ENCODE results near the gene CPXM2. TPM values are rescaled to one million over a fixed set of nuclear protein-coding genes. Genes with fewer than 3 reads are reported as not detected.

CPXM2 gene
- total RNA-seq, 1 donor from 2014 or later, result 0.33 TPM

DNA sequence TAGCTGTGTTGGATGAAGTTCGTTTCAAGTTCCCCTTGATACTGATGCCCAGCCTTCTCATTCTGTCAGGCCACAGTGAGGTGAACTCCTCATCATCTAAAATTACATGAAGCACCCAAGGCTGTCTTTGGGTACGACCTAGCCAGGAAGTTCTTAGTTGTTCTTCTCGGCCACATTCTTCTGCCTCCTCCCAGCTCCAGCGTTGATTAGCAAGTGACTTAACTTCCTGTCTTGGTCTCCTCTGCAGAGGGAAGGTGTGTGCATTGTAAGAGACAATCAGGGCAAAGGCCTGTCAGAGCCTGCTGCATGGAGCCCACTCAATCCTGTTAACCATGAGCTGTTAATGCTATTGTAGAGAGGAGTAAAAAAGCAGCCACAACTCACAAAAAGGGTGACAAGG lies 43.2 kb upstream of the CPXM2 start:
- TF ChIP-seq, protein P1, sequence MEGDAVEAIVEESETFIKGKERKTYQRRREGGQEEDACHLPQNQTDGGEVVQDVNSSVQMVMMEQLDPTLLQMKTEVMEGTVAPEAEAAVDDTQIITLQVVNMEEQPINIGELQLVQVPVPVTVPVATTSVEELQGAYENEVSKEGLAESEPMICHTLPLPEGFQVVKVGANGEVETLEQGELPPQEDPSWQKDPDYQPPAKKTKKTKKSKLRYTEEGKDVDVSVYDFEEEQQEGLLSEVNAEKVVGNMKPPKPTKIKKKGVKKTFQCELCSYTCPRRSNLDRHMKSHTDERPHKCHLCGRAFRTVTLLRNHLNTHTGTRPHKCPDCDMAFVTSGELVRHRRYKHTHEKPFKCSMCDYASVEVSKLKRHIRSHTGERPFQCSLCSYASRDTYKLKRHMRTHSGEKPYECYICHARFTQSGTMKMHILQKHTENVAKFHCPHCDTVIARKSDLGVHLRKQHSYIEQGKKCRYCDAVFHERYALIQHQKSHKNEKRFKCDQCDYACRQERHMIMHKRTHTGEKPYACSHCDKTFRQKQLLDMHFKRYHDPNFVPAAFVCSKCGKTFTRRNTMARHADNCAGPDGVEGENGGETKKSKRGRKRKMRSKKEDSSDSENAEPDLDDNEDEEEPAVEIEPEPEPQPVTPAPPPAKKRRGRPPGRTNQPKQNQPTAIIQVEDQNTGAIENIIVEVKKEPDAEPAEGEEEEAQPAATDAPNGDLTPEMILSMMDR (IDR thresholded peaks at IDR 0.05; ENCODE audit: unreplicated experiment), result no peak
- peaks cover 7% of the 10 kb centered on the region for H3K4me1 Mint-ChIP-seq (ENCODE audit: unreplicated experiment)
- peaks cover 9% of the 10 kb centered on the region for H3K9me3 Mint-ChIP-seq (ENCODE audit: unreplicated experiment)
- H3K4me3 Mint-ChIP-seq (ENCODE audit: unreplicated experiment), result no peak overlapping the region
- DNase-seq (ENCODE audit: low spot score), result no peak
- peaks cover 4% of the 10 kb centered on the region for H3K36me3 Mint-ChIP-seq (ENCODE audit: low read depth, unreplicated experiment)
- no peak overlapping the region for H3K27ac Mint-ChIP-seq (ENCODE audit: unreplicated experiment)
- H3K27me3 Mint-ChIP-seq (ENCODE audit: unreplicated experiment), result peaks cover 10% of the 10 kb centered on the region

- Mint-ChIP-seq H3K27ac (ENCODE audit: unreplicated experiment) (no peak overlapping the region), H3K4me3 (ENCODE audit: unreplicated experiment) (no peak overlapping the region), H3K9me3 (ENCODE audit: unreplicated experiment) (peaks cover 9% of the 10 kb centered on the region), H3K36me3 (ENCODE audit: low read depth, unreplicated experiment) (no peaks in the 10 kb centered on the region), H3K4me1 (ENCODE audit: unreplicated experiment) (peaks cover 4% of the 10 kb centered on the region), H3K27me3 (ENCODE audit: unreplicated experiment) (peaks cover 5% of the 10 kb centered on the region)
- TF ChIP-seq, protein P1 (IDR thresholded peaks at IDR 0.05; ENCODE audit: unreplicated experiment), result no peak
- DNase-seq (ENCODE audit: low spot score), result no peak
These were observed 38.9 kb upstream of the CPXM2 start for GRCh38 chr10:123930340-123931001.

- H3K4me3 Mint-ChIP-seq (ENCODE audit: unreplicated experiment), result no peak overlapping the region
- TF ChIP-seq, protein P1 (IDR thresholded peaks at IDR 0.05; ENCODE audit: unreplicated experiment), result no peak
- H3K36me3 Mint-ChIP-seq (ENCODE audit: low read depth, unreplicated experiment), result no peaks in the 10 kb centered on the region
- no peak for DNase-seq (ENCODE audit: low spot score)
- peaks cover 5% of the 10 kb centered on the region for H3K27me3 Mint-ChIP-seq (ENCODE audit: unreplicated experiment)
- H3K9me3 Mint-ChIP-seq (ENCODE audit: unreplicated experiment), result peaks cover 9% of the 10 kb centered on the region
- H3K4me1 Mint-ChIP-seq (ENCODE audit: unreplicated experiment), result peaks cover under 1% of the 10 kb centered on the region
- no peak overlapping the region for H3K27ac Mint-ChIP-seq (ENCODE audit: unreplicated experiment)
These were observed 38.2 kb upstream of the CPXM2 start for GRCh38 chr10:123929791-123930190.

- peaks cover 3% of the 10 kb centered on the region for H3K36me3 Mint-ChIP-seq (ENCODE audit: low read depth, unreplicated experiment)
- TF ChIP-seq, protein P1 (IDR thresholded peaks at IDR 0.05; ENCODE audit: unreplicated experiment), result no peak
- no peak overlapping the region for H3K4me3 Mint-ChIP-seq (ENCODE audit: unreplicated experiment)
- H3K27ac Mint-ChIP-seq (ENCODE audit: unreplicated experiment), result no peak overlapping the region
- H3K9me3 Mint-ChIP-seq (ENCODE audit: unreplicated experiment), result peaks cover 3% of the 10 kb centered on the region
- no peak for DNase-seq (ENCODE audit: low spot score)
- no peaks in the 10 kb centered on the region for H3K4me1 Mint-ChIP-seq (ENCODE audit: unreplicated experiment)
- H3K27me3 Mint-ChIP-seq (ENCODE audit: unreplicated experiment), result peaks cover 5% of the 10 kb centered on the region
These were observed 36.8 kb upstream of the CPXM2 start for GRCh38 chr10:123928427-123928826.

- Mint-ChIP-seq H3K36me3 (ENCODE audit: low read depth, unreplicated experiment) (peaks cover 3% of the 10 kb centered on the region), H3K27ac (ENCODE audit: unreplicated experiment) (no peak overlapping the region), H3K27me3 (ENCODE audit: unreplicated experiment) (peaks cover 2% of the 10 kb centered on the region), H3K9me3 (ENCODE audit: unreplicated experiment) (peaks cover 3% of the 10 kb centered on the region), H3K4me1 (ENCODE audit: unreplicated experiment) (no peaks in the 10 kb centered on the region), H3K4me3 (ENCODE audit: unreplicated experiment) (no peak overlapping the region)
- DNase-seq (ENCODE audit: low spot score), result no peak
- TF ChIP-seq, protein P1 (IDR thresholded peaks at IDR 0.05; ENCODE audit: unreplicated experiment), result no peak
These were observed 35.0 kb upstream of the CPXM2 start for GRCh38 chr10:123926401-123927264.
